GDM1 (cell line): ENCODE results near the gene FAM72D.
"Not testable (repeated sequence)": the region's sequence is repeated elsewhere in the genome, so short reads cannot be mapped to it uniquely, and the experiment has no call there.

Source experiments
- DNase-seq: peaks from one replicate; lab custom pipeline; 2025; lab: John Stamatoyannopoulos, UW

The FAM72D gene

GRCh38 chr1:145082483-145083255 is 13.1 kb upstream of the FAM72D start:
- not testable (repeated sequence) for DNase-seq

GRCh38 chr1:145093517-145094149 is 2.1 kb upstream of the FAM72D start:
- DNase-seq, result not testable (repeated sequence)

- not testable (repeated sequence) for DNase-seq
Measured at GRCh38 chr1:145094655-145095211, 1.0 kb upstream of the FAM72D start.

GRCh38 chr1:145101725-145102124 is 6.0 kb downstream of the FAM72D start:
- not testable (repeated sequence) for DNase-seq

GRCh38 chr1:145103294-145103693 is 7.5 kb downstream of the FAM72D start:
- not testable (repeated sequence) for DNase-seq

- not testable (repeated sequence) for DNase-seq
Measured at GRCh38 chr1:145111674-145112073, 15.9 kb downstream of the FAM72D start.

- DNase-seq, result not testable (repeated sequence)
Measured at GRCh38 chr1:145112703-145113102, 16.9 kb downstream of the FAM72D start.

GRCh38 chr1:145114560-145115057 is 18.8 kb downstream of the FAM72D start:
- not testable (repeated sequence) for DNase-seq

- not testable (repeated sequence) for DNase-seq
Measured at GRCh38 chr1:145115587-145116493, 20.1 kb downstream of the FAM72D start.

- not testable (repeated sequence) for DNase-seq
Measured at GRCh38 chr1:145119842-145120241, 24.1 kb downstream of the FAM72D start.

- DNase-seq, result not testable (repeated sequence)
Measured at GRCh38 chr1:145122344-145123061, 26.7 kb downstream of the FAM72D start.

GRCh38 chr1:145123062-145123395 is 27.3 kb downstream of the FAM72D start:
- not testable (repeated sequence) for DNase-seq

- not testable (repeated sequence) for DNase-seq
Measured at GRCh38 chr1:145123992-145124641, 28.3 kb downstream of the FAM72D start.

- not testable (repeated sequence) for DNase-seq
Measured at GRCh38 chr1:145125112-145125511, 29.3 kb downstream of the FAM72D start.

GRCh38 chr1:145127144-145127543 is 31.4 kb downstream of the FAM72D start:
- not testable (repeated sequence) for DNase-seq

- DNase-seq, result not testable (repeated sequence)
Measured at GRCh38 chr1:145128697-145129469, 33.1 kb downstream of the FAM72D start.

GRCh38 chr1:145134476-145134875 is 38.7 kb downstream of the FAM72D start:
- not testable (repeated sequence) for DNase-seq

- not testable (repeated sequence) for DNase-seq
Measured at GRCh38 chr1:145140549-145140948, 44.8 kb downstream of the FAM72D start.

GRCh38 chr1:145144264-145144913 is 48.6 kb downstream of the FAM72D start:
- not testable (repeated sequence) for DNase-seq
